AG09309 (cell line): ENCODE measurements around the gene DRC3.

ENCODE experiments used
- DNase-seq: peaks from one replicate; pipeline ENCODE4 v3.0.0-alpha.2; 2010; ENCODE audit warnings: low read depth
- H3K4me3 ChIP-seq: 2 replicates; pipeline ENCODE4 v1.5.1; 2011; ENCODE audit warnings: mild to moderate bottlenecking, low read depth, low read length, moderate library complexity; ENCODE audit not compliant: control insufficient read depth
- CTCF ChIP-seq: IDR thresholded peaks from 2 replicates; pipeline ENCODE4 v1.5.1; 2011; ENCODE audit warnings: mild to moderate bottlenecking, low read depth, low read length, inconsistent platforms; ENCODE audit not compliant: insufficient read depth, control insufficient read depth; ENCODE audit errors: missing control alignments

DRC3 gene

GRCh38 chr17:17963694-17964436, 8.8 kb upstream of the DRC3 start:
- DNase-seq, result no peak
- no peak overlapping the region for H3K4me3 ChIP-seq
- TF ChIP-seq CTCF, result no peak

GRCh38 chr17:17964710-17965109, 8.0 kb upstream of the DRC3 start:
- DNase-seq, result no peak
- TF ChIP-seq CTCF, result no peak

GRCh38 chr17:17965152-17965721, 7.4 kb upstream of the DRC3 start:
- TF ChIP-seq CTCF, result no peak
- no peak for DNase-seq
- no peak overlapping the region for H3K4me3 ChIP-seq

More at GRCh38 chr17:17964710-17965109, 8.0 kb upstream of the DRC3 start:
- no peak overlapping the region for H3K4me3 ChIP-seq

GRCh38 chr17:17966399-17966798, 6.3 kb upstream of the DRC3 start:
- no peak overlapping the region for H3K4me3 ChIP-seq
- no peak for DNase-seq
- TF ChIP-seq CTCF, result no peak

- no peak for DNase-seq
- H3K4me3 ChIP-seq, result peak overlapping the region; percentile 85
- TF ChIP-seq CTCF, result no peak
These were observed 1.8 kb upstream of the DRC3 start for GRCh38 chr17:17970699-17971430.

GRCh38 chr17:17971431-17972125, 1.1 kb upstream of the DRC3 start:
- DNase-seq, result no peak
- TF ChIP-seq CTCF, result no peak
- H3K4me3 ChIP-seq, result peak overlapping the region; percentile 85
